ENCODE data around the gene SIAH2. TPM values are rescaled to one million over a fixed set of nuclear protein-coding genes. Genes with fewer than 3 reads are reported as not detected.

SIAH2 gene
- total and polyA plus RNA-seq, 9 of the 15 experiments (the other 6 are each of a cell fraction or from before 2014, with no cell fraction given), result 4.8 to 39.0 (median 29.9) TPM

- H3K27ac ChIP-seq (ENCODE audit: extremely low read depth, low read depth, low read length), result no peak overlapping the region
- FAIRE-seq (no peak), ATAC-seq (no peak), DNase-seq (ENCODE audit: extremely low read depth in 1 of 4, low spot score in 3 of 4) (no peak)
- no peaks in the 10 kb centered on the region for H4K20me1 ChIP-seq (replicated peaks; ENCODE audit: control insufficient read depth, insufficient read depth, low read length)
- H3K4me2 ChIP-seq (ENCODE audit: insufficient read depth, low read length), result no peak overlapping the region
- H3K9me1 ChIP-seq (ENCODE audit: control insufficient read depth, insufficient read depth, low read length), result no peaks in the 10 kb centered on the region
- in situ Hi-C loops (cut with MboI) (no loop called here), intact Hi-C loops (cut with micrococcal nuclease) (no loop called here)
- CTCF ChIA-PET (ENCODE audit: low intra/inter-chr PET ratio), result no interaction called here
- BruUV-seq (replicated peaks), result no TSS peak
- no peak for TF ChIP-seq ZFX (CRISPR knock-in tag; IDR thresholded peaks at IDR 0.05)
- no peak for TF ChIP-seq PHB (CRISPR knock-in tag; IDR thresholded peaks at IDR 0.05)
- TF ChIP-seq ZBTB2 (IDR thresholded peaks at IDR 0.05), result no peak
- TF ChIP-seq SNIP1 (IDR thresholded peaks at IDR 0.05; ENCODE audit: low read depth), result no peak
- no peak for TF ChIP-seq ZNF551 (CRISPR knock-in tag; IDR thresholded peaks at IDR 0.05)
- TF ChIP-seq HDAC6 (IDR thresholded peaks at IDR 0.05; ENCODE audit: low read depth, low read length), result no peak
- peaks cover 7 to 24% of the 10 kb centered on the region in 2 experiments for H3K27me3 ChIP-seq (ENCODE audit: control insufficient read depth in 2 of 2, insufficient read depth in 2 of 2, low read length in 2 of 2)
- H3K4me1 ChIP-seq (replicated peaks in 1 of 2; ENCODE audit: control insufficient read depth in 2 of 2, insufficient read depth in 2 of 2, low read length in 2 of 2), result no peaks in the 10 kb centered on the region
- H3K4me3 ChIP-seq, result no peak overlapping the region
- H2AFZ ChIP-seq (ENCODE audit: low read depth, low read length), result no peak overlapping the region
- no peaks in the 10 kb centered on the region for H3K36me3 ChIP-seq (ENCODE audit: control insufficient read depth, insufficient read depth, low read length)
- WGBS (ENCODE audit: insufficient coverage, low coverage, missing lambda C conversion rate), result 8% methylated on average over 2 of the region's 2 CpGs
- H3K9me3 ChIP-seq (replicated peaks; ENCODE audit: control insufficient read depth, insufficient read depth, low read depth, low read length), result no peaks in the 10 kb centered on the region
- POLR2A ChIA-PET, result no interaction called here
- no peak overlapping the region for H3K9ac ChIP-seq (ENCODE audit: insufficient read depth in 1 of 2, low read depth in 2 of 2, low read length in 2 of 2)
- no peaks in the 10 kb centered on the region for H3K79me2 ChIP-seq (ENCODE audit: control insufficient read depth, insufficient read depth, low read length)
These were observed 42.4 kb upstream of the SIAH2 start for GRCh38 chr3:150805354-150805753.
